GM12878 (cell line): ENCODE results near the gene NMUR1. TPM values are rescaled to one million over a fixed set of nuclear protein-coding genes. Genes with fewer than 3 reads are reported as not detected.

Experiments used
- ATAC-seq: fragments of 200-7000 bp; cut with Tn5 transposase; 3 replicates; pipeline ENCODE4 v1.9.1; 2020; ENCODE audit warnings: mild to moderate bottlenecking, moderate library complexity
- BruUV-seq: library from RNA; stranded (reverse); fragments of 400-500 nt; replicated peaks from 2 replicates; lab custom pipeline; 2021; lab: Mats Ljungman, UMichigan
- CTCF ChIA-PET: fragments of 300-600 bp; sonication (Branson Sonifier 250); formaldehyde crosslinking; extraction: SDS; loops from one replicate; lab custom pipeline; 2021; ENCODE audit warnings: inconsistent platforms; lab: Yijun Ruan, JAX
- POLR2A ChIA-PET: fragments of 350-600 bp; formaldehyde crosslinking; extraction: SDS; loops from one replicate; lab custom pipeline; 2021; ENCODE audit warnings: inconsistent platforms; lab: Charles Lee
- RAD21 ChIA-PET: fragments of 300-600 bp; sonication (Branson Sonifier 250); formaldehyde crosslinking; loops from one replicate; lab custom pipeline; 2023; ENCODE audit warnings: antibody characterized with exemption; ENCODE audit not compliant: unreplicated experiment; lab: Charles Lee
- SMC1A ChIA-PET: fragments of 300-600 bp; sonication (Branson Sonifier 250); formaldehyde crosslinking; loops from one replicate; lab custom pipeline; 2023; ENCODE audit not compliant: unreplicated experiment, uncharacterized antibody; lab: Charles Lee
- DNase-seq: peaks from one replicate; pipeline ENCODE4 v3.0.0-alpha.2; 2011; ENCODE audit warnings: low read depth, low spot score
- FAIRE-seq: peaks from 3 replicates; lab custom pipeline; 2011; peaks lifted over from hg19 to GRCh38; lab: Jason Lieb, UNC
- H2AFZ ChIP-seq: 2 replicates; pipeline ENCODE4 v1.6.0; 2011; ENCODE audit warnings: low read depth, low read length, control low read depth; ENCODE audit not compliant: control insufficient read depth
- H3K27ac ChIP-seq: 2 replicates; pipeline ENCODE4 v1.5.1; 2011; ENCODE audit warnings: control low read depth; ENCODE audit not compliant: control insufficient read depth, insufficient read depth
- H3K27me3 ChIP-seq, 2 experiments: replicated peaks in 1 of 2; 2 replicates each; pipeline versions ENCODE4 v1.6.0 to v1.6.1; 2011; ENCODE audit warnings: low read length in 1 of 2; ENCODE audit not compliant: control insufficient read depth in 2 of 2, insufficient read depth in 2 of 2
- H3K36me3 ChIP-seq, 2 experiments: 2 replicates each; pipeline ENCODE4 v1.5.1; 2011; ENCODE audit warnings: low read length in 1 of 2; ENCODE audit not compliant: control insufficient read depth in 2 of 2, insufficient read depth in 2 of 2
- H3K4me1 ChIP-seq: 2 replicates; pipeline ENCODE4 v1.6.1; 2011; ENCODE audit warnings: mild to moderate bottlenecking, low read length, moderate library complexity, mixed read lengths; ENCODE audit not compliant: control insufficient read depth, insufficient read depth
- H3K4me2 ChIP-seq: 2 replicates; pipeline ENCODE4 v1.6.0; 2011; ENCODE audit warnings: control low read depth; ENCODE audit not compliant: control insufficient read depth, insufficient read depth
- H3K4me3 ChIP-seq: fragments of 200-600 bp; sonication (generic); 2 replicates; pipeline ENCODE4 v1.5.1; 2016
- H3K79me2 ChIP-seq: 2 replicates; pipeline ENCODE4 v1.6.0; 2011; ENCODE audit warnings: low read length; ENCODE audit not compliant: control insufficient read depth, insufficient read depth
- H3K9ac ChIP-seq: 2 replicates; pipeline ENCODE4 v1.8.0; 2011; ENCODE audit warnings: low read length, control low read depth, mixed read lengths; ENCODE audit not compliant: control insufficient read depth, insufficient read depth
- H3K9me3 ChIP-seq: replicated peaks from 3 replicates; pipeline ENCODE4 v1.5.1; 2011; ENCODE audit warnings: mild to moderate bottlenecking, low read length; ENCODE audit not compliant: control insufficient read depth, insufficient read depth
- H4K20me1 ChIP-seq: 2 replicates; pipeline ENCODE4 v1.6.0; 2011; ENCODE audit not compliant: control insufficient read depth, insufficient read depth
- ATF2 ChIP-seq: IDR thresholded peaks from 2 replicates; pipeline ENCODE4 v1.6.1; 2012; ENCODE audit warnings: low read length, inconsistent platforms
- CREB1 ChIP-seq: IDR thresholded peaks from 2 replicates; pipeline ENCODE4 v1.6.1; 2012; ENCODE audit warnings: low read depth, mild to moderate bottlenecking, inconsistent platforms
- CTCF ChIP-seq, 3 experiments: IDR thresholded peaks in 2 of 3; conservative IDR thresholded peaks in 1 of 3; 2 replicates each; pipeline ENCODE4 v1.5.1; 2011; ENCODE audit warnings: low read depth in 3 of 3, low read length in 3 of 3, mild to moderate bottlenecking in 3 of 3, control low read depth in 2 of 3, moderate library complexity in 2 of 3, inconsistent platforms in 1 of 3, mixed read lengths in 1 of 3; ENCODE audit not compliant: control insufficient read depth in 2 of 3, insufficient read depth in 1 of 3; ENCODE audit errors: extremely low read depth in 1 of 3
- EP300 ChIP-seq, 2 experiments: fragments of 150-350 bp in 1 of 2; IDR thresholded peaks; 2 replicates each; pipeline ENCODE4 v1.6.1; 2011 to 2012; ENCODE audit warnings: low read depth in 2 of 2, low read length in 2 of 2, borderline replicate concordance in 1 of 2, improper control_type of control experiment in 1 of 2, inconsistent platforms in 1 of 2; ENCODE audit not compliant: control insufficient read depth in 1 of 2
- EZH2 ChIP-seq: IDR thresholded peaks from 2 replicates; pipeline ENCODE4 v1.6.1; 2012; ENCODE audit warnings: low read depth, mild to moderate bottlenecking, control low read depth, inconsistent platforms, low read length, borderline replicate concordance; ENCODE audit not compliant: control insufficient read depth
- HDGF ChIP-seq: fragments of 450-650 bp; IDR thresholded peaks from 2 replicates; pipeline ENCODE4 v1.6.1; 2016; ENCODE audit warnings: antibody characterized with exemption
- KAT2A ChIP-seq: conservative IDR thresholded peaks from 2 replicates; pipeline ENCODE4 v1.6.1; 2011; ENCODE audit warnings: low read depth, low read length; ENCODE audit not compliant: control insufficient read depth
- PAX5 ChIP-seq: IDR thresholded peaks from 2 replicates; pipeline ENCODE4 v1.6.1; 2011; ENCODE audit warnings: low read depth, low read length, borderline replicate concordance
- POLR2A ChIP-seq: IDR thresholded peaks from 2 replicates; pipeline ENCODE4 v1.6.1; 2011; ENCODE audit warnings: low read depth, mild to moderate bottlenecking, low read length
- POLR2AphosphoS2 ChIP-seq: IDR thresholded peaks from 2 replicates; pipeline ENCODE4 v1.6.1; 2011; ENCODE audit warnings: low read depth, mild to moderate bottlenecking, low read length, improper control_type of control experiment, moderate library complexity
- RUNX3 ChIP-seq: IDR thresholded peaks from 2 replicates; pipeline ENCODE4 v1.6.1; 2012; ENCODE audit warnings: low read length, inconsistent platforms
- SP1 ChIP-seq: IDR thresholded peaks from one replicate; pipeline ENCODE4 v1.6.1; 2011; ENCODE audit warnings: low read depth, low read length
- STAT1 ChIP-seq: fragments of 450-650 bp; conservative IDR thresholded peaks from 2 replicates; pipeline ENCODE4 v1.6.1; 2014; ENCODE audit warnings: antibody characterized with exemption, mild to moderate bottlenecking
- TARDBP ChIP-seq: IDR thresholded peaks from 2 replicates; pipeline ENCODE4 v1.6.1; 2016; ENCODE audit warnings: borderline replicate concordance
- YBX1 ChIP-seq: fragments of 450-650 bp; IDR thresholded peaks from 2 replicates; pipeline ENCODE4 v1.6.1; 2016; ENCODE audit warnings: antibody characterized with exemption
- WGBS: methylation state at CpG from one replicate; pipeline ENCODE4 v1.1.6; 2016; ENCODE audit warnings: low lambda C conversion rate; ENCODE audit not compliant: insufficient replicate concordance, insufficient coverage; ENCODE audit errors: missing lambda C conversion rate; 5-methylcytosine and 5-hydroxymethylcytosine counted together
- in situ Hi-C: fragments of 300-500 bp; cut with MboI; formaldehyde crosslinking; loops from 9 replicates; pipeline ENCODE4 v1.14.3; 2018; ENCODE audit warnings: mixed read lengths
- intact Hi-C: fragments of 100-400 bp; cut with micrococcal nuclease; formaldehyde crosslinking; loops from one replicate; pipeline ENCODE4 v1.14.2; 2022; ENCODE audit not compliant: unreplicated experiment
- polyA plus RNA-seq, 11 experiments: library from polyadenylated mRNA; depleted of rRNA in 4 of 11; unstranded in 6 of 11; stranded (reverse) in 5 of 11; fragments of >200 nt; fragmentation: Nextera tagmentation in 4 of 11; fragmentation: Illumina TruSeq in 1 of 11; extraction: Ambion mirVana in 4 of 11; extraction: Trizol in 1 of 11; gene quantifications; 1 replicate in 1 of 11; 2 replicates in 10 of 11; pipeline versions ENCODE4 v1.2.1 to v1.2.3, GENCODE V29; 2011 to 2016; ENCODE audit warnings: inconsistent platforms in 2 of 11, missing spikeins in 2 of 11, low read depth in 1 of 11
- total RNA-seq, 4 experiments: library from RNA; depleted of rRNA in 3 of 4; stranded (reverse); fragments of >200 nt in 3 of 4; fragmentation: Illumina TruSeq in 1 of 4; extraction: Trizol in 1 of 4; gene quantifications; 2 replicates each; pipeline versions ENCODE4 v1.2.1 to v1.2.3, GENCODE V29; 2013 to 2021

NMUR1 gene
- total and polyA plus RNA-seq, 10 of the 15 experiments (the other 5 are each of a cell fraction or from before 2014, with no cell fraction given) = under 0.01 to 0.08 (median 0.02) TPM; not detected in 5

GRCh38 chr2:231541645-231542044 is 11.4 kb upstream of the NMUR1 start:
- Histone ChIP-seq H3K9me3 (peaks cover 6% of the 10 kb centered on the region; the same call in 2 of the 3 replicates), H3K4me2 (no peak overlapping the region), H3K27me3 (no peaks in the 10 kb centered on the region; a peak in 1 of 4 replicates), H3K9ac (no peak overlapping the region), H3K36me3 (no peaks in the 10 kb centered on the region), H3K27ac (no peak overlapping the region), H3K4me3 (no peak overlapping the region)
- POLR2A ChIA-PET = no interaction called here
- SMC1A ChIA-PET = interaction anchor here (3.2 kb wide), 1 partner anchor 13 kb away, joined by 19 read pairs; no protein-coding TSS in a partner anchor
- ATAC-seq (no peak), FAIRE-seq (no peak)
- no TSS peak for BruUV-seq
- TF ChIP-seq CTCF (IDR thresholded peaks at IDR 0.05 in 2 of 3, conservative IDR thresholded peaks at IDR 0.05 in 1 of 3; ENCODE audit: control insufficient read depth in 2 of 3, extremely low read depth in 1 of 3, insufficient read depth in 1 of 3, low read depth in 3 of 3, low read length in 3 of 3) = peak in 1 of 3 experiments; percentile 26; a peak in 1 of 6 replicates
- TF ChIP-seq YBX1 = no peak
- TF ChIP-seq, all 136 proteins: peak for 1
- RAD21 ChIA-PET = no interaction called here
- Histone ChIP-seq H2AFZ (no peak overlapping the region), H3K4me1 (peaks cover 19% of the 10 kb centered on the region), H4K20me1 (no peaks in the 10 kb centered on the region), H3K79me2 (no peaks in the 10 kb centered on the region)
- in situ Hi-C loops (no loop called here), intact Hi-C loops (no loop called here)
- CTCF ChIA-PET = interaction anchor here (1.1 to 1.5 kb wide), 2 partner anchors 9 to 14 kb away, joined by 3 to 9 read pairs; no protein-coding TSS in a partner anchor
- WGBS = 62% methylated on average over 11 of the region's 11 CpGs
- no peak for DNase-seq

GRCh38 chr2:231539991-231540390 is 9.7 kb upstream of the NMUR1 start:
- CTCF ChIA-PET = interaction anchor here (0.9 to 3.2 kb wide), 7 partner anchors 9 to 312 kb away, joined by 3 to 12 read pairs (median 7); partner anchors contain the start of gene NMUR1

More at GRCh38 chr2:231539991-231540390, 9.7 kb upstream of the NMUR1 start:
- H3K27ac ChIP-seq = no peak overlapping the region
- H3K4me1 ChIP-seq = peaks cover 4% of the 10 kb centered on the region
- ChIA-PET POLR2A (interaction anchor here (0.6 to 1.6 kb wide), 2 partner anchors 15 to 267 kb away, joined by 6 read pairs; no protein-coding TSS in a partner anchor), RAD21 (interaction anchor here (0.9 to 1.6 kb wide), 3 partner anchors 9 to 17 kb away, joined by 3 to 6 read pairs (median 5); partner anchors contain the start of gene NMUR1), SMC1A (interaction anchor here (0.9 to 3.2 kb wide), 3 partner anchors 9 to 135 kb away, joined by 3 to 19 read pairs (median 4); no protein-coding TSS in a partner anchor)
- intact Hi-C loops (no loop called here), in situ Hi-C loops (no loop called here)
- H4K20me1 ChIP-seq = no peaks in the 10 kb centered on the region
- ATAC-seq (no peak), DNase-seq (no peak), FAIRE-seq (no peak)
- H3K4me3 ChIP-seq = no peak overlapping the region
- H3K9me3 ChIP-seq = peaks cover 6% of the 10 kb centered on the region; the same call in 2 of the 3 replicates
- H3K79me2 ChIP-seq = no peaks in the 10 kb centered on the region
- H3K36me3 ChIP-seq = no peaks in the 10 kb centered on the region
- no TSS peak for BruUV-seq
- no peak overlapping the region for H2AFZ ChIP-seq
- H3K27me3 ChIP-seq = no peaks in the 10 kb centered on the region; a peak in 1 of 4 replicates
- no peak overlapping the region for H3K4me2 ChIP-seq
- TF ChIP-seq POLR2AphosphoS2 (no peak), EP300 (IDR thresholded peaks at IDR 0.05; ENCODE audit: borderline replicate concordance in 1 of 2, control insufficient read depth in 1 of 2, low read depth in 2 of 2, low read length in 2 of 2) (no peak), SP1 (no peak), STAT1 (no peak), HDGF (no peak), KAT2A (no peak), EZH2 (no peak), POLR2A (no peak), ATF2 (no peak), CREB1 (no peak), PAX5 (no peak), TARDBP (no peak), RUNX3 (no peak)
- no peak overlapping the region for H3K9ac ChIP-seq
- 47% methylated on average over 3 of the region's 4 CpGs for WGBS
